GM18508 (cell line): ENCODE results near the gene LRP2.

Experiments
- ATAC-seq: cut with Tn5 transposase; IDR thresholded peaks from one replicate; pipeline ENCODE4 v1.9.1; 2021; ENCODE audit warnings: moderate number of reproducible peaks; ENCODE audit not compliant: insufficient read depth, unreplicated experiment

LRP2 gene

DNA sequence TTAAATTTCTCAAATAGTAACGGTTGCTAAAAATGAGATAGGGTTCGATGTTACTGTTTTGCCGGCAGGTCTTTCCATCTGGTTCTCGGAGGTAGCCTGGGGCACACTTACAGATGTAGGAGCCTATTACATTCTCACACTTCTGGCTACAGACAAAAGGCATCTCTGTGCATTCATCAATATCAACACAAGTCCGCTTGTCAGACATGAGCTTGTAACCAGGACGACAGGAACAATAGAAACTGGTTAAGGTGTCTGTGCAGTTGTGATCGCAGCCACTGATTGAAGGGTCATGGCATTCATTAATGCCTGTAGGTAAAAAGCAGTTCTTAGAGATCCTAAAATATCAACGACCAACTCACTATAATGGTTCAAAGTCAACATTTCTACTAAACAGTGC is 176.6 kb downstream of the LRP2 start:
- no peak for ATAC-seq

DNA sequence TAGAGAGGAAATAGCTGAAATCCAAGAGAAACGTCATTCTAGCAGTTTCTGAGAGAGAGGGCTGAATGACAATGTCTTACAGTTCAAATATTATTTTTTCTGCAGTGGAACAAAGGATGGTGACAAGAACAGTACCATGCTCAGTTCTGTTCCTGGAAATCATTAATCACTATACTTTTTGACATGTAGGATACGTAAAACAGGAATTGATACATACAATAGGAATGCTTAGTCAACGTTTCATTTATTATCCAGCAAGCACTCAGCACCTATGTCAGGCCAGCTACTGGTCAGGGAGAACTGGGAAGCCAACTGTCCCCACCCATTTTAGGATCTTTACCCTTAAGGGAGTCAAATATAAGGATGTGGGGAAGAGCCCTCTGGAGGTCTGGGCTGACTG is 178.3 kb downstream of the LRP2 start:
- ATAC-seq, result no peak

DNA sequence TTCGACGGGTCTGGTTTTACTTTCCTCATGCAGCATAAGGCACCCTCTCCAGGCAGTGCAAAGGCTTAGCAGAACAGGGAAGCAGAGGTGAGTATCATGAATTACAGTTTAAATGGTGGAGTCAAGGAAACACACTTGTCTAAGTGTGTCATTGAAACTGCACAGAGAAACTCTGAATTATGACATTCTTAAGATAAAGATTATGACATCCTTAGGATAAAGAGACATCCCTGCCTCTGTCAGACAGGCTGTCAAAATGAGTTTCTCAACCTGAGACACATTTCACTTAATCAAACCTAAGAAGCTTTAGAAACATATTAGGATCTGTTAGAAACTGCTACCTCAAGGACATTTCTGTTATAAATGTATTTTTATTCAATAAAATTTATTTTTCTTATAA is 179.8 kb downstream of the LRP2 start:
- ATAC-seq, result no peak

DNA sequence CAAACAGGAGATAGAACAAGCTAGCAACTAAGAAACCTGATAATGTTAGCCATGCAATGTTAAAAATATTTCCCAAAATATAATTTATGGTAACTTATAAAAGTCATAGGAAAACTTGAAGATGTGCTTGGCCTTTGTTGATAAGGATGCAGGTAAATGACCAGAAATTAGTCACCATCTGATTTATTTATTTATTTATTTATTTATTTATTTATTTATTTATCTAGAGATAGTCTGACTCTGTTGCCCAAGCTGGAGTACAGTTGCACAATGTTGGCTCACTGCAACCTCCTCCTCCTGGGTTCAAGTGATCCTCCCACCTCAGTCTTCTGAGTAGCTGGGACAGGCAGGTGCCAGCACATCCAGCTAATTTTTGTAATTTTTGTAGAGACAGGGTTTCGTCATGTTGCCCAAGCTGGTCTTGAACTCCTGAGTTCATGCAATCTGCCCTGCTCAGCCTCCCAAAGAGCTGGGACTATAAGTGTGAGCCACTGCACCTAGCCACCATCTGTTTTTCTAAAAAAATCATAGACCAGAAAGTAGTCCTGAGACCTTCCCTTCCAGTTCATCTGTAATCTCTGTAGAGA is 183.4 kb downstream of the LRP2 start:
- no peak for ATAC-seq

DNA sequence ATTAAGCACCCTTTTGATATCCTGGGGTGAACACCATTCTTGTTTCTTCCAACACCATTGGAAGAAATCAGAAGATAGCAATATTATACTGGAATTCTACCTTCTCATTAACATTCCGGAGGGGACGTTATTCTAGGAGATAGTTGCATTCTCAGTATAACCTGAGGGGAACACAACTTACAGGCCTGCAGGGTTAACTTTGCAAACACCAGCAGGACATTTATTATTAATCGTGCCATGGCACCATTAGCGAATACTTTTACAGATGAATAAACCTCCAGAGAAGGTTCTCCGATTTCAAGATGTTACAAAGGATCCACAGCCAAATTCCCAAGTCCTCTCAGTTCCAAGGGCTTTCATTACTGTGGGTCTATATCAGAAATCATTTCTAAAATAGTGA is 184.0 kb downstream of the LRP2 start:
- no peak for ATAC-seq

DNA sequence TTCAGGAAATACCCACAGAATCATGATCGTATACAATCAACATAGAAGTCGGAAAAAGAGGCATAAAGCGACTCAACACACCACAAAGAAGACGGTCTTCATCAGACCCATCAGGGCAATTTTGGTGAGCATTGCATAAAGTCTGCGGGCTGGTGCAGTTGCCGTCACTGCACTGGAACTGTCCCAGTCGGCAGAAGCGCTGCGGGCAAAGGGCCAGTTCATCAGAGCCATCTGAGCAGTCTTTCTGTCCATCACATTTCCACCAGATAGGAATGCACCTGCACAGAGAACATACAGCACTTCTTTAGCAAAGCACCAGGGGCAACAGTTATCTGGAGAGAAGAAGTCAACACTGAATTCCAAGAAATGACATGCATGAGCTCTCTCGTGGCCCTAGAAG is 187.2 kb downstream of the LRP2 start:
- ATAC-seq, result no peak

DNA sequence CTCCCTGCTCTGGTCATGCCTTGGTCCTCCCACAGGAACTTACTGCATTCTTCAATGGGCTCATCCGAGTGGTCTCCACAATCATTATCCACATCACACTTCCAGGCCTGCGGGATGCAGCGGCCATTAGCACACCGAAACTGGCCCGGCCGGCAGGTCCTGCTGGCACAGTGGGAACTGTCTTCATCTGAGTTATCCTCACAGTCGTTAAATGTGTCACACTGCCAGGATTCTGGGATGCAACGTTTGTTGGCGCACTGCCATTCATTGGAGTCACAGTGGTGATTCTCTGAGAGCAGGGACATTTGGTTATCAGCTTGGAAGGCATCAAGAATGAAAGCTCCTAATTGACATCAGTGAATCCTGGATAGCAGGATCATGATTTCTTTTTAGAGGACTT is 188.5 kb downstream of the LRP2 start:
- ATAC-seq, result no peak

DNA sequence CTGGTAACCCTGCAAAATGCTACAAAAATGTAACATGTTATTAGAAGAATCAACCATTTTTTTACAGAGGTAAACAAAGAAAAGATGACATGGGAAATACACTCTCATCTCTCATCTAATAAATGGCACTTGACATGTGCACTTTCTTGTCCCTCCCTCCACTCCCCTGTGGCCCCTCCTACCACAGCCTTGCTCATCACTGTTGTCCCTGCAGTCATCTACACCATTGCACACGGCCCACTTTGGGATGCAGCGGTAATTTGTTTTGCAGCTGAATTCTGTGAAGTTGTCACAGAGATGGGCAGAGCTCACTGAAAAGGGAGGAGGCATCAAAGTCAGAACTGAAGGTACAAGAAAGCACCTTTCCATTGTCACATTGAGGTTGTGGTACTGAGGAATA is 189.4 kb downstream of the LRP2 start:
- no peak for ATAC-seq

DNA sequence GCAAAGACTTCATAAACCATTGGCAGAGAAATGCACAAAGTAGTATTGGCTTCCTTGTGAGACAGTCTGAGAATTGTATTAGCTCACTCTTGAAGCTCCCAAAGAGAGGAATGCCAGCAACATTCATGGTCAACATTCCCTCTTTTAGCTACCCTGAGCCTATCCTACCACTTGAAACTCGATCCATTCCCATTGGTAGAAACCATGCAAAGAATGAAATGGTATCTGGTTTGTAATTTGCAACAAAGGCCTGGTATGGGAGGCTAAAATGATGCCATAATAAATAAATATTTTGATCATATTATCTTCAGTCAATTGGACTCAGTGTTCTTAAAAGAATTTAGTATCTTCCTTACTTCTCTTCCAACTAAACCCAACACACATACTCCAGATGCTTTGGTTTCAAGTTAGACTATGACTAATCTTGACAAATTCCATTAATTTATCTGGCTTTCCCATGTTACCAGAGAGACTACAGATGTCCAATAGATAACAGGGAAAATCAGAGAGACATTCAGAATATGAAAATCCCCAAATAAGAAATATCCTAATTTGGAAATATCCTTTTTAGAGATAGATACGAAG is 190.1 kb downstream of the LRP2 start:
- ATAC-seq, result no peak

DNA sequence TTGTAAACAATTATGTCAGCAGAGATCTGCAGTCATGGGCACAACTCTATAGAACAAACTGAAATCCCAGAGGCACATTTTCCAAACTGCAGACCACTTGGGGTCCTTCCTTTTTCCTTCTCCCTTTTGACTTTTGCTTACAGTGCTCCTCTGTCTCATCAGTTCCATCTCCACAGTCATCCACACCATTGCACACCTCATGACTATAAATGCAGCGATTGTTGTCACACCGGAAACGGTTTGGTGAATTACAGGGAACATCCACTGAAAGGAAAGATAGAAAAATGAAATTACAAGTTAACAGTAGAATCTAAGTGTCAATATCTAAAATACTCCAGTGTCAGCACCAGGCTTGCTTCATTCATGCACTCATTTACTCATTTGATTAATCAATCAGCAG is 196.5 kb downstream of the LRP2 start:
- no peak for ATAC-seq

DNA sequence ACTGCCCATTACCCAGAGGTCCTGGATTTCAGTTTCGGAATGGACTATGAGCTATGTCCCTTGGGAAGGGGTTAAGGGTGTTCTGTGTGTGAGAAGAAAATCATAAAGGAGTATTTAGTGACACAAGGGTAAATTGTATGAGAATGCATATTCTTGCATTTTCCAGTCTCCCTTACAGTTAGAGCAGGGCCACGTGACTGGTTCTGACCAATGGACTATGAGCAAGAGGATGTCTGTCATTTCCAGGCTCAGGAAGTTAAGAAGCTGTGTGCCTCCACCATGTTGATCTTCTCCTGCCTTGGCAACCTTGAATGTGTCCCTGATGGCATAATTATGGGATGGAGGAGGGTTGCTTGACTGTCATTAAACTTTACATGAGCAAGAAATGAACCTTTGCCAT is 198.0 kb downstream of the LRP2 start:
- ATAC-seq, result no peak

DNA sequence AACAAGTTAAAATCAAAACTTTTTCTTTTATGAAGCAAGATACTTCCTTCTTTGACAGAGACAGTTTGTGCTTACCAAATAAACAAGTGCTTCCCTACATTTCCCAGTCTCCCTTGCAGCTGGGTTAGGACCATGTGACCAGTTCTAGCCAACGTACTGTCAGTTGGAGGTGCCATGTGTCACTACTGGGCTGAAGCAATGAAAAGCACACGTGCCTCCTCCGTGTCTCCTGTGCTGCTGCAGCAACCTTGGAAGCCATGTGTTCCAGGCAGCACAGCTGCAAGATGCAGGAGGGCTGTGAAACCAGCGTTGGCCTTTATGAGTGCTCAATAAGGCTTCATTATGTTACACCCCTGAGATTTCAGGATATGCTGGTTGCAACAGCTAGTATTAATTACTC is 199.7 kb downstream of the LRP2 start:
- ATAC-seq, result no peak

DNA sequence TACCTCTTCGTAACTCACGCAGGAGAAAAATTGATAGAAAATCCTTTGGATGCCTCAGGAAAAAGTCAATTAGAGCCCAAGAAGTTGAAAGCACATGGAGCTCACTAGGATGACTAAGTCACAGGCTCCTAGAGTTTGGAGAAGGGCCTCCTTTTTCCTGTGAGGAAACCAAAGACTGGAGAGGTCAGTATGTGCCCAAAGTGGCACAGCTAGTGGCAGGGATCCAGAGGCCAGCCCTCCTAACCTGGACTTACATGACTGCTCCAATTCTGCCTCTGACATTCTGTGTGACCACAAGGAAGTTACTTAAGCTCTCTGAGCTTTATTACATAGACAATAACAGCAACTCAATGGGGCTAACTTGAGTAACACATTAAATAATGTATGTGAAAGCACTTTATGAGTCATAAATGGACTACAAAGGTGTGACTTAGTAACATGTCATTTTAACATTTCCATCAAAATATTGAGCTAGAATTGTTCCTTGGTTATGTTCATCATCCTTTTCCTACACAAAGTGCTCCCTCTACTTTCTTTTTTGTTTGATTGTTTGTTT is 201.3 kb downstream of the LRP2 start:
- no peak for ATAC-seq

DNA sequence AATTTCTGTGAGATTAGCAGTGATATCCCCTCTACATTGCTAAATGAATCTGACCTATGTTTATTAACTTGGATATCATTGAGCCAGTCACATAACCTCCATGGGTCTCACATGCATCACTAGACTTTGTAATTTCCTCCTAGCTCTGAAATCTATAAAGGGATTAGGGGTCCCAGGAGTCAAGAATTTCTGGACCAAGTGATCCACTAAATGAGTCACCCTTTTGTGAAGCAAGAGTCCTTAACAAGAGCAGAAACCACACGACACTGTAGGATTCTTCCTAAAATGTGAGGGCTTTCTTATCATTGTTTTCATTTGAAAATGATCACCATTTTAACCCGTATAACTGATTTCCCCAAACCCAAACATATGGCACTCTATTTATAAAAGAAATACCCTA is 202.6 kb downstream of the LRP2 start:
- no peak for ATAC-seq

DNA sequence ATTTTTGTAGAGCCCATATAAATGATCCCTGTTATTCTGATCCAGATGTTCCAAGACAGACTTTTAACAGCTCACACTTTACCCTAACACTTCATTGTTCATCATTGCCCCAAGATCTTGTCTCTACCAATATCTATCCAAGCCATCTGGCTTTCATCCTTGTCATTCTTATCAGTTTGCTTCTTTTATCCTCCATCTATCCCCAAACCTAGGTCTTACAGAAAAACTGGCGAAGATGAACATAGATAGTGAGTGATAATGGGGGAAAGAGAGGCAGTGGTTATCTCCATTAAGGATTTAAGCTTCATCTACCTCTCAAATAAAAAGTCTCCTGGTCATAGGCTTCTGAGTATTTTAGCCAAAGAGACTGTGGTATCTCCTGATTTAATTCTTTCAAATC is 203.5 kb downstream of the LRP2 start:
- no peak for ATAC-seq

DNA sequence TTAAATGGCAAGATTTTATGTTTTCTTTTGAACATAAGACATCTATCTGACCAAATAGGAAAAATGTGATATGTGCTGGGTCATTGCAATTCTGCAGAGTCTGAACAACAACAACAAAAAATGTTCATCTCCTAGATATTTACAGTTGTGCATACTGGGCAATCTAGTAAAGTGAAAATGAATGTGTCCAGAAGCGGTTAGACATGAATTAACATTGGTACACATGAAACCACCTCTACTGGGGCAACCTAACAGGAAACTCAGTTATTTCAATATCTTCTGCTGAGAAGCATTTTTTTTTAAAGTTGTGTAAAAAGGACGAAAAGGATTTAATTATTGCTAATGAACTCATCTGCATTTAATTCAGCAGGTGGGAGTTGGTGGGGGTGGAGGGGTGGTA is 216.1 kb downstream of the LRP2 start:
- ATAC-seq, result no peak

DNA sequence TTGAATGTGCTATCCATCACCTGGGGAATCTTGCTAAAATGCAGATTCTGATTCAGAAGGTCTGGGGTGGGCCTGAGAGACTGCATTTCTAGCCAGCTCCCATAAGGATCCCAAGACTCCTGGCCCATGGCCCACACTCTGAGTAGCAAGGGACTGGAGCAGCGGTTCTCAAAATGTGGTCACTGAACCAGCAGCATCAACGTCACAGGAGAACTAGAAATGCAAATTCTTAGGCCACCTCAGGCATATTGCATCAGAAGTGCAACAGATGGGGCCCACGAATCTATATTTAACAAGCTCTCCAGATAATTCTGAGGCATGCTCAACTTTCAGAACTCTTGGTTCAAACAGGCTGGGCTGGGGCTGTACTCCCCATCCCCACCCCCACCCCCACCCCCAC is 218.3 kb downstream of the LRP2 start:
- ATAC-seq, result no peak

DNA sequence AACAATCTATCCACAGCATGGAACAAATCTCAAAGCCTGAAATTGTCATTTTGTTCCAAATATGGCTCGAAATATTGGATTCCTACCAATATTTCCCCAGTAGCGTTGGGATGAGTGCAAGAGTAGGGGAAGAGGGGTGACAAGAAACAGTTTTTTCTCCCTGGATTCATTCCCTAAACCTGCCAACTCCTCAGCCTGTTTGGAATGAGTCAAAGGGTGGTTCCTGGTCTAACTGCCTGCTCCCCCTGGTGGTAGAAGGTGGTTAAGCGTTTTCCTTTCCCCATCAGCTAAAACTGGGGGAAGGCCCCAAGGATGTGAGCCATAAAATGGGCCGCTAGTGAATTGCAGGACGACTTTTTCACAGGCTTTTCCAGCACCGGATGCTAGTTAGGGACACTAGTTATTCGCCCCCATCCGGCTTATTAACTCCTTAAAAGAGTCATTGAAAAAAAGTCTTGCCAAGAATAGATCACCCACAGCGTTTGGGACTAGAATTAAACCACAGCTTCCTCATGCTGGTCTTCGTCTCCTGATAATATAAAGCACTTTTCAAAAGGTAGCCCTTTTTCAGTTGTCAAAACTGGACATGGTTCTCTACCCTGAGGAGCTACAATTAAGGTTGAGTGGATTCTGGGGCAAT is 220.5 kb downstream of the LRP2 start:
- ATAC-seq, result no peak

DNA sequence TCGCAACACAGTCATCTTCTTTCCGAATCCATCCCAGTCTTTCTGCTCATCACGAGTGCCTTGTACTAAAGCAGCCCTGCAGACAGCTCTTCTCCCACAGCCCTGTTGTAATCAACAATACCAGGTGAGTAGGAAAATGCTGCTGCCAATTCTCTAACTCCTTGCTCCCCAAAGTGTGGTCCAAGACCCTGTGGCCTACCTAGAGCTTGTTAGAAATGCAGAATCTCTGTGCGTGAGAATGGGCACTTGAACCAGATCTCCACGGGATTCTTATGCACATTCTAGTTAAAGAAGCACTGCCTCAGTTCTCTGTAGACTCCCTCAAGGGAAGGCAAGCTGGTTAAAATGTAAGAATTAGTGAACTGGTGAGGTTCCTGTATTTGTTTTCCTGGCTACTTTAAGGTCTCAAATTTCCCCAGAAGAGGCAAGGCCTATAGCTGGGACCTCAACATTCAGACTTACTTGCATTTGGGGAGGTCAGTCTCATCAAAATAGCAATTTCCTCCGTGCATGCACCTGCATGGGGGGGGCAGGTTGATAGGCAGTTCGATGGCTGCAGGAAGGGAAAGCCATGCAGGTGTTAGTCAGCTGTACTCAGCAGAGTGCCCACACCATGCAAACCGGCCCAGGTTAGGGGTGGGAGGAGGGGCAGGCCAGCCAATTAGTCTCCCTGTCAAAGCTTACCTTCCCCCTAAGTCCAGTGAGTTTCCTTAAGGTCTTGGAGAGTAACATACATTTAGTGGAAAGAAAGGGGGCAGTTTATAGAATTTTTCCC is 222.2 kb downstream of the LRP2 start:
- ATAC-seq, result no peak

DNA sequence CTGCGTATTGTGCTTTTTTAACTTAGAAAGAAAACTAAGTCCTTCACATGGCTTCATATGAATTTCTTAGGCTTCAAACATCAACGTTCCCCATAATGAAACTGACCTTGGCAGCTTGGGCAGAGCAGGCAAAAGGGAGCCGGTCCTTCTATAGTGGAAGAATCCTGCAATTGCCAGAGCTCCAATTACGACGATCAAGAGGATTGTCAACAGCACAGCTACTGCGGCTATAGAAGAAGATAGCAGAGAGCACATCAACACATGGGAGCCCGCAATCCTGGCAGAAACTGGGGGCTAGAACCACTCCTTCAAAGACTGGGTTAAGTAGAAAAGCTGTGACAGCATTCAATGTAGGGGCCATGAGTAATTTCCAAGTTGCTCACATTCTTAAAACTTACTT is 223.2 kb downstream of the LRP2 start:
- no peak for ATAC-seq

DNA sequence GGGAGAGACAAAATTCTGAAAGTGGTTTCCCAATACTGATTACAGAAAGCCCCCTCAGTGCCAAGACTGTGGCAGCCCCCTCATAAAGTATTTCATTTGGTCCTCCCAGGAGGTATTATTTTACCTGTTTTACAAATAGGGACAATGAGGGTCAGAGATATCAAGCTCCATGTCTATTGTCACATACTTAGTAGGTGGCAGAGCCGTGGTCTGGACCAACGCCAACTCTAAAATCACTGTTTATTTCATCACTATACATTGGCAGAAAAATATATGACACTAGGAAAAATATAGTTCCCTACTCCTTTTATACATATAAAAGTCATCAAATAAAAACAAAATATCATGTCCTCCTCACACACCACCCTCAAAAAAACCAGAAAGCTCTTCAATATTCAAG is 224.4 kb downstream of the LRP2 start:
- ATAC-seq, result no peak
